Neural progenitor cell (in vitro differentiated cells): ENCODE measurements around the gene TRIM64C. TPM values are rescaled to one million over a fixed set of nuclear protein-coding genes. Genes with fewer than 3 reads are reported as not detected.
"Not testable (repeated sequence)": the region's sequence is repeated elsewhere in the genome, so short reads cannot be mapped to it uniquely, and the experiment has no call there.

Experiments
- DNase-seq: peaks from one replicate; pipeline ENCODE4 v3.0.0-alpha.2; 2016; ENCODE audit warnings: low spot score
- H2AFZ ChIP-seq: fragments of 200-600 bp; sonication (generic); replicated peaks from 2 replicates; pipeline ENCODE4 v1.6.1; 2016; ENCODE audit warnings: antibody characterized with exemption
- H3F3A ChIP-seq: fragments of 200-600 bp; sonication (generic); 2 replicates; pipeline ENCODE4 v1.6.1; 2016; ENCODE audit warnings: antibody characterized with exemption, low read depth
- H3K27ac ChIP-seq: fragments of 200-600 bp; sonication (generic); 2 replicates; pipeline ENCODE4 v1.5.1; 2016; ENCODE audit warnings: mild to moderate bottlenecking
- H3K27me3 ChIP-seq: fragments of 200-600 bp; sonication (generic); 2 replicates; pipeline ENCODE4 v1.6.1; 2016; ENCODE audit warnings: mild to moderate bottlenecking, moderate library complexity
- H3K36me3 ChIP-seq: fragments of 200-600 bp; sonication (generic); 2 replicates; pipeline ENCODE4 v1.5.1; 2016
- H3K4me1 ChIP-seq: fragments of 200-600 bp; sonication (generic); 2 replicates; pipeline ENCODE4 v1.6.1; 2016; ENCODE audit warnings: mixed run types
- H3K4me2 ChIP-seq: fragments of 200-600 bp; sonication (generic); 2 replicates; pipeline ENCODE4 v1.6.1; 2016
- H3K4me3 ChIP-seq: fragments of 200-600 bp; sonication (generic); 2 replicates; pipeline ENCODE4 v1.5.1; 2016
- H3K79me2 ChIP-seq: fragments of 200-600 bp; sonication (generic); 2 replicates; pipeline ENCODE4 v1.6.1; 2016; ENCODE audit warnings: low read depth
- H3K9ac ChIP-seq: fragments of 200-600 bp; sonication (generic); 2 replicates; pipeline ENCODE4 v1.6.1; 2016
- H3K9me3 ChIP-seq: fragments of 200-600 bp; sonication (generic); 2 replicates; pipeline ENCODE4 v1.5.1; 2016; ENCODE audit warnings: low read depth
- H4K20me1 ChIP-seq: fragments of 200-600 bp; sonication (generic); 2 replicates; pipeline ENCODE4 v1.6.1; 2016; ENCODE audit warnings: low read depth
- H3K27ac Mint-ChIP-seq: 3 replicates; pipeline ENCODE4 v1.8.0; 2021; ENCODE audit warnings: mixed read lengths
- H3K27me3 Mint-ChIP-seq: 2 replicates; pipeline ENCODE4 v1.8.0; 2022; ENCODE audit warnings: low read depth, mild to moderate bottlenecking, inconsistent platforms, moderate library complexity, mixed read lengths; ENCODE audit not compliant: insufficient read depth
- H3K36me3 Mint-ChIP-seq: 3 replicates; pipeline ENCODE4 v1.8.0; 2021; ENCODE audit warnings: mixed read lengths
- H3K4me1 Mint-ChIP-seq: 3 replicates; pipeline ENCODE4 v1.8.0; 2021; ENCODE audit warnings: mixed read lengths
- H3K4me3 Mint-ChIP-seq: 3 replicates; pipeline ENCODE4 v1.8.0; 2021; ENCODE audit warnings: mild to moderate bottlenecking, moderate library complexity, mixed read lengths
- H3K9me3 Mint-ChIP-seq: 3 replicates; pipeline ENCODE4 v1.8.0; 2020; ENCODE audit warnings: mixed read lengths
- small RNA-seq: library from RNA; depleted of rRNA; stranded (forward); fragments of <200 nt; gene quantifications from one replicate; pipeline ENCODE3, GENCODE V24; 2015
- total RNA-seq: library from RNA; depleted of rRNA; stranded (reverse); fragments of >200 nt; gene quantifications from 2 replicates; pipeline ENCODE4 v1.2.3, GENCODE V29; 2015; ENCODE audit warnings: low replicate concordance

TRIM64C gene
- not detected in 2 replicates for total RNA-seq

- not testable (repeated sequence) for H3K4me1 ChIP-seq, DNase-seq, H3K4me3 ChIP-seq, H3K27me3 Mint-ChIP-seq, H4K20me1 ChIP-seq, H3K4me2 ChIP-seq, H3K27me3 ChIP-seq, H3K27ac ChIP-seq, H3K27ac Mint-ChIP-seq, H3K4me3 Mint-ChIP-seq, H3K4me1 Mint-ChIP-seq, H3F3A ChIP-seq, H3K79me2 ChIP-seq, H3K9ac ChIP-seq, H3K36me3 ChIP-seq, H3K36me3 Mint-ChIP-seq, H2AFZ ChIP-seq
- peaks cover 21% of the 10 kb centered on the region for H3K9me3 ChIP-seq
- H3K9me3 Mint-ChIP-seq = peaks cover 23% of the 10 kb centered on the region
Observed at GRCh38 chr11:49059012-49059411, at the start of gene TRIM64C. Gene TRIM64C (minus strand): TSS chr11:49059112. CDS start chr11:49059112, 0 bp downstream.

GRCh38 chr11:49102356-49102755 lies 43.4 kb upstream of the TRIM64C start:
- not testable (repeated sequence) for H3K27me3 ChIP-seq, H3K4me1 ChIP-seq, H3K36me3 ChIP-seq, H4K20me1 ChIP-seq, H3K36me3 Mint-ChIP-seq, H3K4me3 ChIP-seq, H3K27me3 Mint-ChIP-seq, H3K27ac ChIP-seq, H3K4me2 ChIP-seq, H3K9ac ChIP-seq, H2AFZ ChIP-seq, H3K27ac Mint-ChIP-seq, H3F3A ChIP-seq, H3K4me3 Mint-ChIP-seq, H3K79me2 ChIP-seq, DNase-seq, H3K4me1 Mint-ChIP-seq
- H3K9me3 Mint-ChIP-seq = peaks cover 18% of the 10 kb centered on the region
- peaks cover 15% of the 10 kb centered on the region for H3K9me3 ChIP-seq

DNA sequence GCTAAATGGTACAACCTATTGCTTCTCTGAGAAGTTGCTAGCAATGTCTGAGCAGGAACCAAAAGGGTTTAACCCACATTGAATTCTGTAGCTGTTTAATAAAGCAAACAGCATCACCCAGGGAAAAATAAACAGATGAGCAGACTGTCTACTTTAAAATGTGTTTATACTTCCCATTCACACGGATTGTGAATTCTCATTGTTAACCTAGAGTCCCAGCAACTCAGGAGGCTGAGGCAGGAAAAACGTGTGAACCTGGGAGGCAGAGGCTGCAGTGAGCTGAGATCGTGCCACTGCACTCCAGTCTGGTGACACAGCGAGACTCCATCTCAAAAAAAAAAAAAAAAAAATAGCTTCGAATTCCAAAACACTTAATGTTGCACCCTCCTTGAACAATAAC lies 11.0 kb upstream of the TRIM64C start:
- not testable (repeated sequence) for H3K36me3 Mint-ChIP-seq, H4K20me1 ChIP-seq, H3K27me3 ChIP-seq, H3K4me1 Mint-ChIP-seq, H3K4me3 Mint-ChIP-seq, H3K9ac ChIP-seq, H3K79me2 ChIP-seq, H3K27ac Mint-ChIP-seq, H3K36me3 ChIP-seq, H2AFZ ChIP-seq, H3K9me3 ChIP-seq, H3K4me3 ChIP-seq, DNase-seq, H3K27me3 Mint-ChIP-seq, H3F3A ChIP-seq, H3K4me1 ChIP-seq, H3K27ac ChIP-seq, H3K4me2 ChIP-seq
- peaks cover 26% of the 10 kb centered on the region for H3K9me3 Mint-ChIP-seq

GRCh38 chr11:49049821-49050220 lies 9.1 kb downstream of the TRIM64C start:
- H3K27ac Mint-ChIP-seq, H3K4me3 ChIP-seq, H3K36me3 Mint-ChIP-seq, H2AFZ ChIP-seq, H3K27ac ChIP-seq, H3K79me2 ChIP-seq, H3K36me3 ChIP-seq, H4K20me1 ChIP-seq, H3K9ac ChIP-seq, H3K4me3 Mint-ChIP-seq, H3K4me1 ChIP-seq, DNase-seq, H3K4me1 Mint-ChIP-seq, H3K27me3 Mint-ChIP-seq, H3K4me2 ChIP-seq, H3K27me3 ChIP-seq, H3F3A ChIP-seq: not testable (repeated sequence)
- peaks cover 11% of the 10 kb centered on the region for H3K9me3 ChIP-seq
- H3K9me3 Mint-ChIP-seq = peaks cover 20% of the 10 kb centered on the region

GRCh38 chr11:49048229-49048628 lies 10.7 kb downstream of the TRIM64C start:
- not testable (repeated sequence) for H3K4me1 Mint-ChIP-seq, H2AFZ ChIP-seq, H3K79me2 ChIP-seq, H3K4me3 ChIP-seq, H3K27me3 Mint-ChIP-seq, H4K20me1 ChIP-seq, H3K9me3 ChIP-seq, H3K36me3 ChIP-seq, DNase-seq, H3K36me3 Mint-ChIP-seq, H3K27me3 ChIP-seq, H3F3A ChIP-seq, H3K27ac ChIP-seq, H3K4me2 ChIP-seq, H3K4me3 Mint-ChIP-seq, H3K4me1 ChIP-seq, H3K27ac Mint-ChIP-seq, H3K9ac ChIP-seq
- peaks cover 19% of the 10 kb centered on the region for H3K9me3 Mint-ChIP-seq

GRCh38 chr11:49028523-49028922 lies 30.4 kb downstream of the TRIM64C start, which contains the start of gene TRIM49B:
Gene TRIM49B (plus strand): TSS chr11:49028823. CDS start chr11:49031600, 2,777 bp downstream.
- H4K20me1 ChIP-seq, H3K4me1 Mint-ChIP-seq, H3K27me3 Mint-ChIP-seq, H3K36me3 ChIP-seq, H3K79me2 ChIP-seq, H3K9ac ChIP-seq, H2AFZ ChIP-seq, H3K4me2 ChIP-seq, H3K9me3 ChIP-seq, H3K27ac ChIP-seq, DNase-seq, H3K36me3 Mint-ChIP-seq, H3K27me3 ChIP-seq, H3K4me1 ChIP-seq, H3F3A ChIP-seq, H3K4me3 ChIP-seq, H3K4me3 Mint-ChIP-seq, H3K27ac Mint-ChIP-seq: not testable (repeated sequence)
- H3K9me3 Mint-ChIP-seq = peaks cover 19% of the 10 kb centered on the region

Small RNA genes lying within 50 kb of the gene (small RNA-seq; reads per million reads assigned to genes)
- not detected for gene AC084851.1

Other genes with a start within 250 kb of the TRIM64C start
- gene TRIM51G, start 75.2 kb downstream of the TRIM64C start, total RNA-seq = not detected in 2 replicates
- gene TRIM49B, start 30.3 kb downstream of the TRIM64C start, total RNA-seq = not detected in 2 replicates
- gene FOLH1, start 149.5 kb upstream of the TRIM64C start, total RNA-seq = not detected in 2 replicates